ENCODE measurements around the gene PAK5. TPM values are rescaled to one million over a fixed set of nuclear protein-coding genes. Genes with fewer than 3 reads are reported as not detected.

PAK5 gene
- total and polyA plus RNA-seq, 2 experiments from 2014 or later = 0.57 to 1.1 TPM

DNA sequence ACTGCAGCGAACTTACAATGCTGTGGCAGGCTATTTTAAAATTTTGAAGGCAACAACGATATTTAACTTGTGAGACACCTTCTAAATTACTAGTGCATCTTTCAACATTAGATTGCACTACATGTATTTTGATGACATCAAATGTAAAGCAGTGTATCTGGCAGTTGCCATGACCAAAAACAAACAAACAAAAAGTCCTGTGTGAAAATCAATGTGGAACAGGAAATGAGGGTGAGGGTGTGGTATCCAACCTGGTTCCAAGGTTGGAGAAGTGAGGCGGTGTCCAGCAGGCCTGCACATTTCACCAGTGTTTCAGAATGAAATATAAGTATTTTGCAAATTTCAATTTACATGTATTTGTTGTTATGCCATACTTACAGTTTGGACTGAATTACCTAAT is 212.5 kb downstream of the PAK5 start (continued):
- TF ChIP-seq, protein P1, sequence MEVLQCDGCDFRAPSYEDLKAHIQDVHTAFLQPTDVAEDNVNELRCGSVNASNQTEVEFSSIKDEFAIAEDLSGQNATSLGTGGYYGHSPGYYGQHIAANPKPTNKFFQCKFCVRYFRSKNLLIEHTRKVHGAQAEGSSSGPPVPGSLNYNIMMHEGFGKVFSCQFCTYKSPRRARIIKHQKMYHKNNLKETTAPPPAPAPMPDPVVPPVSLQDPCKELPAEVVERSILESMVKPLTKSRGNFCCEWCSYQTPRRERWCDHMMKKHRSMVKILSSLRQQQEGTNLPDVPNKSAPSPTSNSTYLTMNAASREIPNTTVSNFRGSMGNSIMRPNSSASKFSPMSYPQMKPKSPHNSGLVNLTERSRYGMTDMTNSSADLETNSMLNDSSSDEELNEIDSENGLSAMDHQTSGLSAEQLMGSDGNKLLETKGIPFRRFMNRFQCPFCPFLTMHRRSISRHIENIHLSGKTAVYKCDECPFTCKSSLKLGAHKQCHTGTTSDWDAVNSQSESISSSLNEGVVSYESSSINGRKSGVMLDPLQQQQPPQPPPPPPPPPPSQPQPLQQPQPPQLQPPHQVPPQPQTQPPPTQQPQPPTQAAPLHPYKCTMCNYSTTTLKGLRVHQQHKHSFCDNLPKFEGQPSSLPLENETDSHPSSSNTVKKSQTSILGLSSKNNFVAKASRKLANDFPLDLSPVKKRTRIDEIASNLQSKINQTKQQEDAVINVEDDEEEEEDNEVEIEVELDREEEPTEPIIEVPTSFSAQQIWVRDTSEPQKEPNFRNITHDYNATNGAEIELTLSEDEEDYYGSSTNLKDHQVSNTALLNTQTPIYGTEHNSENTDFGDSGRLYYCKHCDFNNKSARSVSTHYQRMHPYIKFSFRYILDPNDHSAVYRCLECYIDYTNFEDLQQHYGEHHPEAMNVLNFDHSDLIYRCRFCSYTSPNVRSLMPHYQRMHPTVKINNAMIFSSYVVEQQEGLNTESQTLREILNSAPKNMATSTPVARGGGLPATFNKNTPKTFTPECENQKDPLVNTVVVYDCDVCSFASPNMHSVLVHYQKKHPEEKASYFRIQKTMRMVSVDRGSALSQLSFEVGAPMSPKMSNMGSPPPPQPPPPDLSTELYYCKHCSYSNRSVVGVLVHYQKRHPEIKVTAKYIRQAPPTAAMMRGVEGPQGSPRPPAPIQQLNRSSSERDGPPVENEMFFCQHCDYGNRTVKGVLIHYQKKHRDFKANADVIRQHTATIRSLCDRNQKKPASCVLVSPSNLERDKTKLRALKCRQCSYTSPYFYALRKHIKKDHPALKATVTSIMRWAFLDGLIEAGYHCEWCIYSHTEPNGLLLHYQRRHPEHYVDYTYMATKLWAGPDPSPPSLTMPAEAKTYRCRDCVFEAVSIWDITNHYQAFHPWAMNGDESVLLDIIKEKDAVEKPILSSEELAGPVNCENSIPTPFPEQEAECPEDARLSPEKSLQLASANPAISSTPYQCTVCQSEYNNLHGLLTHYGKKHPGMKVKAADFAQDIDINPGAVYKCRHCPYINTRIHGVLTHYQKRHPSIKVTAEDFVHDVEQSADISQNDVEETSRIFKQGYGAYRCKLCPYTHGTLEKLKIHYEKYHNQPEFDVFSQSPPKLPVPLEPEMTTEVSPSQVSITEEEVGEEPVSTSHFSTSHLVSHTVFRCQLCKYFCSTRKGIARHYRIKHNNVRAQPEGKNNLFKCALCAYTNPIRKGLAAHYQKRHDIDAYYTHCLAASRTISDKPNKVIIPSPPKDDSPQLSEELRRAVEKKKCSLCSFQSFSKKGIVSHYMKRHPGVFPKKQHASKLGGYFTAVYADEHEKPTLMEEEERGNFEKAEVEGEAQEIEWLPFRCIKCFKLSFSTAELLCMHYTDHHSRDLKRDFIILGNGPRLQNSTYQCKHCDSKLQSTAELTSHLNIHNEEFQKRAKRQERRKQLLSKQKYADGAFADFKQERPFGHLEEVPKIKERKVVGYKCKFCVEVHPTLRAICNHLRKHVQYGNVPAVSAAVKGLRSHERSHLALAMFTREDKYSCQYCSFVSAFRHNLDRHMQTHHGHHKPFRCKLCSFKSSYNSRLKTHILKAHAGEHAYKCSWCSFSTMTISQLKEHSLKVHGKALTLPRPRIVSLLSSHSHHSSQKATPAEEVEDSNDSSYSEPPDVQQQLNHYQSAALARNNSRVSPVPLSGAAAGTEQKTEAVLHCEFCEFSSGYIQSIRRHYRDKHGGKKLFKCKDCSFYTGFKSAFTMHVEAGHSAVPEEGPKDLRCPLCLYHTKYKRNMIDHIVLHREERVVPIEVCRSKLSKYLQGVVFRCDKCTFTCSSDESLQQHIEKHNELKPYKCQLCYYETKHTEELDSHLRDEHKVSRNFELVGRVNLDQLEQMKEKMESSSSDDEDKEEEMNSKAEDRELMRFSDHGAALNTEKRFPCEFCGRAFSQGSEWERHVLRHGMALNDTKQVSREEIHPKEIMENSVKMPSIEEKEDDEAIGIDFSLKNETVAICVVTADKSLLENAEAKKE (CRISPR knock-in tag; IDR thresholded peaks at IDR 0.05) = no peak
- no peak for TF ChIP-seq ZNF114 (CRISPR knock-in tag; IDR thresholded peaks at IDR 0.05)
- no peak for TF ChIP-seq POLR2AphosphoS5 (IDR thresholded peaks at IDR 0.05; ENCODE audit: low read depth)
- no peak for TF ChIP-seq STAT1 (IDR thresholded peaks at IDR 0.05; ENCODE audit: unreplicated experiment)
- no peak for TF ChIP-seq EZH2phosphoT487 (IDR thresholded peaks at IDR 0.05; ENCODE audit: unreplicated experiment)
- no peak for TF ChIP-seq EZH2 (IDR thresholded peaks at IDR 0.05; ENCODE audit: low read depth, unreplicated experiment)
- no peak for TF ChIP-seq CREB1 (CRISPR knock-in tag; IDR thresholded peaks at IDR 0.05; ENCODE audit: low read depth)
- TF ChIP-seq, protein P2, sequence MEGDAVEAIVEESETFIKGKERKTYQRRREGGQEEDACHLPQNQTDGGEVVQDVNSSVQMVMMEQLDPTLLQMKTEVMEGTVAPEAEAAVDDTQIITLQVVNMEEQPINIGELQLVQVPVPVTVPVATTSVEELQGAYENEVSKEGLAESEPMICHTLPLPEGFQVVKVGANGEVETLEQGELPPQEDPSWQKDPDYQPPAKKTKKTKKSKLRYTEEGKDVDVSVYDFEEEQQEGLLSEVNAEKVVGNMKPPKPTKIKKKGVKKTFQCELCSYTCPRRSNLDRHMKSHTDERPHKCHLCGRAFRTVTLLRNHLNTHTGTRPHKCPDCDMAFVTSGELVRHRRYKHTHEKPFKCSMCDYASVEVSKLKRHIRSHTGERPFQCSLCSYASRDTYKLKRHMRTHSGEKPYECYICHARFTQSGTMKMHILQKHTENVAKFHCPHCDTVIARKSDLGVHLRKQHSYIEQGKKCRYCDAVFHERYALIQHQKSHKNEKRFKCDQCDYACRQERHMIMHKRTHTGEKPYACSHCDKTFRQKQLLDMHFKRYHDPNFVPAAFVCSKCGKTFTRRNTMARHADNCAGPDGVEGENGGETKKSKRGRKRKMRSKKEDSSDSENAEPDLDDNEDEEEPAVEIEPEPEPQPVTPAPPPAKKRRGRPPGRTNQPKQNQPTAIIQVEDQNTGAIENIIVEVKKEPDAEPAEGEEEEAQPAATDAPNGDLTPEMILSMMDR (conservative IDR thresholded peaks at IDR 0.05; ENCODE audit: low read depth in 2 of 2) = no peak
- TF ChIP-seq, protein P3, sequence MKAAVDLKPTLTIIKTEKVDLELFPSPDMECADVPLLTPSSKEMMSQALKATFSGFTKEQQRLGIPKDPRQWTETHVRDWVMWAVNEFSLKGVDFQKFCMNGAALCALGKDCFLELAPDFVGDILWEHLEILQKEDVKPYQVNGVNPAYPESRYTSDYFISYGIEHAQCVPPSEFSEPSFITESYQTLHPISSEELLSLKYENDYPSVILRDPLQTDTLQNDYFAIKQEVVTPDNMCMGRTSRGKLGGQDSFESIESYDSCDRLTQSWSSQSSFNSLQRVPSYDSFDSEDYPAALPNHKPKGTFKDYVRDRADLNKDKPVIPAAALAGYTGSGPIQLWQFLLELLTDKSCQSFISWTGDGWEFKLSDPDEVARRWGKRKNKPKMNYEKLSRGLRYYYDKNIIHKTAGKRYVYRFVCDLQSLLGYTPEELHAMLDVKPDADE (IDR thresholded peaks at IDR 0.05) = no peak
- no peak for TF ChIP-seq JUNB (IDR thresholded peaks at IDR 0.05; ENCODE audit: unreplicated experiment)
- TF ChIP-seq ZNF331 (CRISPR knock-in tag; IDR thresholded peaks at IDR 0.05; ENCODE audit: low read depth) = no peak
- TF ChIP-seq NANOG (IDR thresholded peaks at IDR 0.05; ENCODE audit: borderline replicate concordance) = no peak
